ENCODE measurements around the gene C8G. TPM values are rescaled to one million over a fixed set of nuclear protein-coding genes. Genes with fewer than 3 reads are reported as not detected.
A peak's percentile ranks its signal among the peaks of the same experiment; 100 is the strongest.

The C8G gene
- polyA plus RNA-seq, 12 donors, result 0.27 to 1.2 (median 0.48) TPM; not detected in 4

GRCh38 chr9:136982232-136983051, 37.4 kb downstream of the C8G start, which contains the start of gene LCNL1:
Gene LCNL1 (plus strand): TSS chr9:136982993. CDS start chr9:136983587, 594 bp downstream.
- DNase-seq, result no peak

GRCh38 chr9:136983167-136983566, 38.1 kb downstream of the C8G start:
- no peak for DNase-seq

GRCh38 chr9:136983656-136984314, 38.7 kb downstream of the C8G start:
- DNase-seq, result no peak

GRCh38 chr9:136984464-136985026, 39.5 kb downstream of the C8G start:
- DNase-seq, result no peak

- DNase-seq, result no peak
Observed at GRCh38 chr9:136985027-136985602, 40.1 kb downstream of the C8G start.

- DNase-seq, result no peak
Observed at GRCh38 chr9:136985853-136986252, 40.8 kb downstream of the C8G start.

GRCh38 chr9:136988872-136989271, 43.8 kb downstream of the C8G start:
- no peak for DNase-seq

GRCh38 chr9:136990242-136990911, 45.3 kb downstream of the C8G start:
- DNase-seq, result no peak

GRCh38 chr9:136991993-136992818, 47.2 kb downstream of the C8G start, which contains the start of gene PAXX:
Gene PAXX (plus strand): TSS chr9:136992422. CDS start chr9:136992444, 22 bp downstream.
- peak; percentile 83 for DNase-seq

- DNase-seq, result no peak
Observed at GRCh38 chr9:136992819-136993369, 47.9 kb downstream of the C8G start.

- DNase-seq, result no peak
Observed at GRCh38 chr9:136994180-136994887, 49.3 kb downstream of the C8G start.

GRCh38 chr9:136994888-136995230, 49.8 kb downstream of the C8G start:
- no peak for DNase-seq

- no peak for DNase-seq
Observed at GRCh38 chr9:136995362-136995761, 50.3 kb downstream of the C8G start.

- DNase-seq, result no peak
Observed at GRCh38 chr9:136995772-136996311, 50.8 kb downstream of the C8G start.

Other genes starting within 250 kb of the C8G start
- gene DIPK1B, start 232.7 kb upstream of the C8G start, polyA plus RNA-seq (ENCODE audit: insufficient read length in 12 of 12), result 10 to 100 TPM in 10 of 12 donors, 1 to 10 TPM in 1, not detected in 1; 8.7 to 20.5 (median 14.0) TPM
- gene LCN10, start 202.3 kb upstream of the C8G start, polyA plus RNA-seq (ENCODE audit: insufficient read length in 12 of 12), result 10 to 100 TPM in 1 of 12 donors, 1 to 10 TPM in 10, not detected in 1; 2.0 to 21.3 (median 7.1) TPM
- under 1 TPM in 2 of 12 donors, not detected in 10; 0.21 to 0.40 TPM for gene LCN6, start 196.7 kb upstream of the C8G start, polyA plus RNA-seq (ENCODE audit: insufficient read length in 12 of 12)
- 10 to 100 TPM in 1 of 12 donors, 1 to 10 TPM in 8, under 1 TPM in 1, not detected in 2; 0.48 to 10.9 (median 4.1) TPM for gene LCN8, start 187.0 kb upstream of the C8G start, polyA plus RNA-seq (ENCODE audit: insufficient read length in 12 of 12)
- gene LCN15, start 180.7 kb upstream of the C8G start, polyA plus RNA-seq (ENCODE audit: insufficient read length in 12 of 12), result 1 to 10 TPM in 1 of 12 donors, under 1 TPM in 9, not detected in 2; 0.20 to 1.1 (median 0.44) TPM
- gene TMEM141, start 153.9 kb upstream of the C8G start, polyA plus RNA-seq (ENCODE audit: insufficient read length in 12 of 12), result 100 to 1,000 TPM in 1 of 12 donors, 10 to 100 TPM in 10, not detected in 1; 26.7 to 128 (median 30.8) TPM
- 1 to 10 TPM in 9 of 12 donors, under 1 TPM in 1, not detected in 2; 0.71 to 3.7 (median 2.7) TPM for gene CCDC183, start 148.9 kb upstream of the C8G start, polyA plus RNA-seq (ENCODE audit: insufficient read length in 12 of 12)
- 10 to 100 TPM in 11 of 12 donors, not detected in 1; 40.9 to 81.7 (median 48.7) TPM for gene RABL6, start 137.3 kb upstream of the C8G start, polyA plus RNA-seq (ENCODE audit: insufficient read length in 12 of 12)
- 1 to 10 TPM in 10 of 12 donors, under 1 TPM in 1, not detected in 1; 0.93 to 7.0 (median 1.5) TPM for gene AJM1, start 102.8 kb upstream of the C8G start, polyA plus RNA-seq (ENCODE audit: insufficient read length in 12 of 12)
- 100 to 1,000 TPM in 2 of 12 donors, 10 to 100 TPM in 9, not detected in 1; 60.3 to 100 (median 73.7) TPM for gene PHPT1, start 95.8 kb upstream of the C8G start, polyA plus RNA-seq (ENCODE audit: insufficient read length in 12 of 12)
- gene MAMDC4, start 92.9 kb upstream of the C8G start, polyA plus RNA-seq (ENCODE audit: insufficient read length in 12 of 12), result 100 to 1,000 TPM in 1 of 12 donors, 1 to 10 TPM in 10, not detected in 1; 2.7 to 131 (median 3.9) TPM
- 100 to 1,000 TPM in 11 of 12 donors, not detected in 1; 262 to 391 (median 299) TPM for gene EDF1, start 78.9 kb upstream of the C8G start, polyA plus RNA-seq (ENCODE audit: insufficient read length in 12 of 12)
- gene TRAF2, start 58.7 kb upstream of the C8G start, polyA plus RNA-seq (ENCODE audit: insufficient read length in 12 of 12), result 10 to 100 TPM in 5 of 12 donors, 1 to 10 TPM in 6, not detected in 1; 7.1 to 15.5 (median 9.1) TPM
- 10 to 100 TPM in 11 of 12 donors, not detected in 1; 26.2 to 46.7 (median 30.6) TPM for gene FBXW5, start 505 bp upstream of the C8G start, polyA plus RNA-seq (ENCODE audit: insufficient read length in 12 of 12)
- 1 to 10 TPM in 5 of 12 donors, under 1 TPM in 4, not detected in 3; 0.23 to 1.4 (median 1.1) TPM for gene LCN12, start 7.0 kb downstream of the C8G start, polyA plus RNA-seq (ENCODE audit: insufficient read length in 12 of 12)
- gene PTGDS, start 32.3 kb downstream of the C8G start, polyA plus RNA-seq (ENCODE audit: insufficient read length in 12 of 12), result 10 to 100 TPM in 6 of 12 donors, 1 to 10 TPM in 4, not detected in 2; 5.3 to 30.3 (median 13.6) TPM
- gene LCNL1, start 37.8 kb downstream of the C8G start, polyA plus RNA-seq (ENCODE audit: insufficient read length in 12 of 12), result under 1 TPM in 10 of 12 donors, not detected in 2; 0.19 to 0.74 (median 0.54) TPM
- 10 to 100 TPM in 11 of 12 donors, not detected in 1; 15.5 to 51.6 (median 19.6) TPM for gene PAXX, start 47.2 kb downstream of the C8G start, polyA plus RNA-seq (ENCODE audit: insufficient read length in 12 of 12)
- 10 to 100 TPM in 1 of 12 donors, 1 to 10 TPM in 2, under 1 TPM in 6, not detected in 3; 0.23 to 26.6 (median 0.49) TPM for gene CLIC3, start 51.3 kb downstream of the C8G start, polyA plus RNA-seq (ENCODE audit: insufficient read length in 12 of 12)
- 10 to 100 TPM in 11 of 12 donors, not detected in 1; 10.1 to 28.9 (median 13.0) TPM for gene ABCA2, start 83.0 kb downstream of the C8G start, polyA plus RNA-seq (ENCODE audit: insufficient read length in 12 of 12)
- under 1 TPM in 3 of 12 donors, not detected in 9; 0.05 to 0.45 (median 0.08) TPM for gene FUT7, start 86.8 kb downstream of the C8G start, polyA plus RNA-seq (ENCODE audit: insufficient read length in 12 of 12)
- 10 to 100 TPM in 11 of 12 donors, not detected in 1; 26.6 to 48.0 (median 30.3) TPM for gene NPDC1, start 100.9 kb downstream of the C8G start, polyA plus RNA-seq (ENCODE audit: insufficient read length in 12 of 12)
- gene ENTPD2, start 108.8 kb downstream of the C8G start, polyA plus RNA-seq (ENCODE audit: insufficient read length in 12 of 12), result 10 to 100 TPM in 7 of 12 donors, 1 to 10 TPM in 4, not detected in 1; 8.6 to 21.8 (median 12.8) TPM
- 1 to 10 TPM in 11 of 12 donors, not detected in 1; 2.0 to 8.0 (median 3.3) TPM for gene SAPCD2, start 125.3 kb downstream of the C8G start, polyA plus RNA-seq (ENCODE audit: insufficient read length in 12 of 12)
- gene UAP1L1, start 132.3 kb downstream of the C8G start, polyA plus RNA-seq (ENCODE audit: insufficient read length in 12 of 12), result 1 to 10 TPM in 10 of 12 donors, not detected in 2; 1.4 to 3.8 (median 1.8) TPM
- 10 to 100 TPM in 11 of 12 donors, not detected in 1; 34.2 to 65.1 (median 37.7) TPM for gene MAN1B1, start 141.7 kb downstream of the C8G start, polyA plus RNA-seq (ENCODE audit: insufficient read length in 12 of 12)
- gene DPP7, start 169.5 kb downstream of the C8G start, polyA plus RNA-seq (ENCODE audit: insufficient read length in 12 of 12), result 10 to 100 TPM in 11 of 12 donors, not detected in 1; 16.7 to 86.0 (median 23.7) TPM
- under 1 TPM in 4 of 12 donors, not detected in 8; 0.09 to 0.84 (median 0.14) TPM for gene GRIN1, start 193.9 kb downstream of the C8G start, polyA plus RNA-seq (ENCODE audit: insufficient read length in 12 of 12)
- gene LRRC26, start 224.8 kb downstream of the C8G start, polyA plus RNA-seq (ENCODE audit: insufficient read length in 12 of 12), result not detected
- not detected for gene TMEM210, start 226.8 kb downstream of the C8G start, polyA plus RNA-seq (ENCODE audit: insufficient read length in 12 of 12)
- gene ANAPC2, start 243.3 kb downstream of the C8G start, polyA plus RNA-seq (ENCODE audit: insufficient read length in 12 of 12), result 10 to 100 TPM in 11 of 12 donors, not detected in 1; 21.1 to 36.5 (median 30.4) TPM
- gene SSNA1, start 243.4 kb downstream of the C8G start, polyA plus RNA-seq (ENCODE audit: insufficient read length in 12 of 12), result 10 to 100 TPM in 11 of 12 donors, not detected in 1; 36.2 to 86.3 (median 45.8) TPM